ENCODE measurements around the gene MRTFA.

GRCh38 chr22:40681451-40681850 lies 44.9 kb upstream of the MRTFA start:
- TF ChIP-seq, protein P1, sequence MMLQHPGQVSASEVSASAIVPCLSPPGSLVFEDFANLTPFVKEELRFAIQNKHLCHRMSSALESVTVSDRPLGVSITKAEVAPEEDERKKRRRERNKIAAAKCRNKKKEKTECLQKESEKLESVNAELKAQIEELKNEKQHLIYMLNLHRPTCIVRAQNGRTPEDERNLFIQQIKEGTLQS (IDR thresholded peaks at IDR 0.05): no peak
- no peak for TF ChIP-seq SP1 (IDR thresholded peaks at IDR 0.05; ENCODE audit: low read depth)
- no peak for TF ChIP-seq RAD21 (IDR thresholded peaks at IDR 0.05; ENCODE audit: low read depth)
- TF ChIP-seq, protein P2, sequence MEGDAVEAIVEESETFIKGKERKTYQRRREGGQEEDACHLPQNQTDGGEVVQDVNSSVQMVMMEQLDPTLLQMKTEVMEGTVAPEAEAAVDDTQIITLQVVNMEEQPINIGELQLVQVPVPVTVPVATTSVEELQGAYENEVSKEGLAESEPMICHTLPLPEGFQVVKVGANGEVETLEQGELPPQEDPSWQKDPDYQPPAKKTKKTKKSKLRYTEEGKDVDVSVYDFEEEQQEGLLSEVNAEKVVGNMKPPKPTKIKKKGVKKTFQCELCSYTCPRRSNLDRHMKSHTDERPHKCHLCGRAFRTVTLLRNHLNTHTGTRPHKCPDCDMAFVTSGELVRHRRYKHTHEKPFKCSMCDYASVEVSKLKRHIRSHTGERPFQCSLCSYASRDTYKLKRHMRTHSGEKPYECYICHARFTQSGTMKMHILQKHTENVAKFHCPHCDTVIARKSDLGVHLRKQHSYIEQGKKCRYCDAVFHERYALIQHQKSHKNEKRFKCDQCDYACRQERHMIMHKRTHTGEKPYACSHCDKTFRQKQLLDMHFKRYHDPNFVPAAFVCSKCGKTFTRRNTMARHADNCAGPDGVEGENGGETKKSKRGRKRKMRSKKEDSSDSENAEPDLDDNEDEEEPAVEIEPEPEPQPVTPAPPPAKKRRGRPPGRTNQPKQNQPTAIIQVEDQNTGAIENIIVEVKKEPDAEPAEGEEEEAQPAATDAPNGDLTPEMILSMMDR (IDR thresholded peaks at IDR 0.05 in 2 of 3, conservative IDR thresholded peaks at IDR 0.05 in 1 of 3; ENCODE audit: borderline replicate concordance in 1 of 3, insufficient read depth in 1 of 3, low read depth in 2 of 3, low read length in 2 of 3): no peak
- no peak for TF ChIP-seq POLR2A (IDR thresholded peaks at IDR 0.05; ENCODE audit: borderline replicate concordance, extremely low read depth, insufficient read depth, insufficient read length)
- no peak for TF ChIP-seq EZH2 (IDR thresholded peaks at IDR 0.05)
- no peak for TF ChIP-seq POLR2AphosphoS5 (IDR thresholded peaks at IDR 0.05; ENCODE audit: low read depth, low read length)
- TF ChIP-seq EZH2phosphoT487 (IDR thresholded peaks at IDR 0.05; ENCODE audit: borderline replicate concordance): no peak
- no peak for TF ChIP-seq CBX3 (IDR thresholded peaks at IDR 0.05; ENCODE audit: low read depth)
- no peak for TF ChIP-seq CEBPB (IDR thresholded peaks at IDR 0.05; ENCODE audit: low read depth)
- no peak for TF ChIP-seq ELF1 (IDR thresholded peaks at IDR 0.05; ENCODE audit: borderline replicate concordance, low read depth)
